GM04504 (cell line): Measurements from ENCODE around the gene SIAH2.

Source experiments
- DNase-seq: peaks from one replicate; pipeline ENCODE4 v3.0.0-alpha.2; 2012; ENCODE audit warnings: low read depth

Gene SIAH2

GRCh38 chr3:150747886-150748683 lies 14.9 kb downstream of the SIAH2 start:
- DNase-seq, result no peak

GRCh38 chr3:150746791-150747590 lies 16.0 kb downstream of the SIAH2 start:
- DNase-seq, result no peak

GRCh38 chr3:150745832-150746231 lies 17.1 kb downstream of the SIAH2 start:
- no peak for DNase-seq

- DNase-seq, result no peak
Observed at GRCh38 chr3:150744919-150745211, 18.1 kb downstream of the SIAH2 start.

GRCh38 chr3:150744041-150744918 lies 18.7 kb downstream of the SIAH2 start:
- no peak for DNase-seq

- DNase-seq, result no peak
Observed at GRCh38 chr3:150743508-150743907, 19.5 kb downstream of the SIAH2 start.

GRCh38 chr3:150742679-150743078 lies 20.3 kb downstream of the SIAH2 start:
- no peak for DNase-seq

- no peak for DNase-seq
Observed at GRCh38 chr3:150742141-150742523, 20.8 kb downstream of the SIAH2 start.

GRCh38 chr3:150741497-150742140 lies 21.4 kb downstream of the SIAH2 start:
- DNase-seq, result no peak

- DNase-seq, result no peak
Observed at GRCh38 chr3:150740733-150741496, 22.1 kb downstream of the SIAH2 start.

GRCh38 chr3:150739877-150740645 lies 22.9 kb downstream of the SIAH2 start:
- DNase-seq, result no peak

- DNase-seq, result no peak
Observed at GRCh38 chr3:150739200-150739863, 23.6 kb downstream of the SIAH2 start.

GRCh38 chr3:150738688-150739087 lies 24.3 kb downstream of the SIAH2 start:
- no peak for DNase-seq

GRCh38 chr3:150737874-150738679 lies 24.9 kb downstream of the SIAH2 start:
- DNase-seq, result no peak

GRCh38 chr3:150736903-150737832 lies 25.8 kb downstream of the SIAH2 start:
- DNase-seq, result no peak

GRCh38 chr3:150736316-150736719 lies 26.7 kb downstream of the SIAH2 start:
- DNase-seq, result no peak

- no peak for DNase-seq
Observed at GRCh38 chr3:150734795-150735119, 28.2 kb downstream of the SIAH2 start.
